ENCODE results near the gene MVD.

DNA sequence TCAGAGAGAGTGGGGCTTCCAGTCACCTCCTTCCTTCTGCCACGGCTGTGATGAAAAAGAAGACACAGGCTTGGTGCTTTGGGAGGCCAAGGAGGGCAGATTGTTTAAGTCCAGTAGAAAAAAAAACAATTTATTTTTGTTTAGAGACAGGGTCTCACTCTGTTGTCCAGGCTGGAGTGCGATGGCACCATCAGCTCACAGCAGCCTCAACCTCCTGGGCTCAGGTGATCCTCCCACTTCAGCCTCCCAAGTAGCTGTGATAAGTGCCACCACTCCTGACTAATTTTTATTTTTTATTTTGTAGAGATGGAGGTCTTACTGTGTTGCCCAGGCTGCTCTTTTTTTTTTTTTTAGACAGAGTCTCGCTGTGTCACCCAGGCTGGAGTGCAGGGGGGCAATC, 2.7 kb upstream of the MVD start:
- TF ChIP-seq POLR2A (IDR thresholded peaks at IDR 0.05; ENCODE audit: low read depth), result no peak
- TF ChIP-seq, protein P1, sequence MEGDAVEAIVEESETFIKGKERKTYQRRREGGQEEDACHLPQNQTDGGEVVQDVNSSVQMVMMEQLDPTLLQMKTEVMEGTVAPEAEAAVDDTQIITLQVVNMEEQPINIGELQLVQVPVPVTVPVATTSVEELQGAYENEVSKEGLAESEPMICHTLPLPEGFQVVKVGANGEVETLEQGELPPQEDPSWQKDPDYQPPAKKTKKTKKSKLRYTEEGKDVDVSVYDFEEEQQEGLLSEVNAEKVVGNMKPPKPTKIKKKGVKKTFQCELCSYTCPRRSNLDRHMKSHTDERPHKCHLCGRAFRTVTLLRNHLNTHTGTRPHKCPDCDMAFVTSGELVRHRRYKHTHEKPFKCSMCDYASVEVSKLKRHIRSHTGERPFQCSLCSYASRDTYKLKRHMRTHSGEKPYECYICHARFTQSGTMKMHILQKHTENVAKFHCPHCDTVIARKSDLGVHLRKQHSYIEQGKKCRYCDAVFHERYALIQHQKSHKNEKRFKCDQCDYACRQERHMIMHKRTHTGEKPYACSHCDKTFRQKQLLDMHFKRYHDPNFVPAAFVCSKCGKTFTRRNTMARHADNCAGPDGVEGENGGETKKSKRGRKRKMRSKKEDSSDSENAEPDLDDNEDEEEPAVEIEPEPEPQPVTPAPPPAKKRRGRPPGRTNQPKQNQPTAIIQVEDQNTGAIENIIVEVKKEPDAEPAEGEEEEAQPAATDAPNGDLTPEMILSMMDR (IDR thresholded peaks at IDR 0.05), result no peak
